Esophagus (tissue), 2 donors: ENCODE results near the gene PDS5B. TPM values are rescaled to one million over a fixed set of nuclear protein-coding genes. Genes with fewer than 3 reads are reported as not detected.

Experiments
- H3K27ac ChIP-seq, 2 donors: one replicate each; pipeline ENCODE4 v1.5.1; 2013; ENCODE audit warnings: low read depth in 2 of 2, mild to moderate bottlenecking in 2 of 2, inconsistent platforms in 1 of 2, low read length in 1 of 2, moderate library complexity in 1 of 2
- H3K27me3 ChIP-seq, 2 donors: one replicate each; pipeline ENCODE4 v1.6.1; 2013; ENCODE audit warnings: low read length in 2 of 2, control low read depth in 1 of 2, mild to moderate bottlenecking in 1 of 2; ENCODE audit not compliant: insufficient read depth in 2 of 2, control insufficient read depth in 1 of 2
- H3K36me3 ChIP-seq, 2 donors: one replicate each; pipeline ENCODE4 v1.6.1; 2013; ENCODE audit warnings: low read length in 1 of 2; ENCODE audit not compliant: control insufficient read depth in 2 of 2, insufficient read depth in 2 of 2
- H3K4me1 ChIP-seq, 2 donors: one replicate each; pipeline ENCODE4 v1.6.1; 2013; ENCODE audit warnings: low read length in 1 of 2; ENCODE audit not compliant: control insufficient read depth in 2 of 2, insufficient read depth in 2 of 2
- H3K4me3 ChIP-seq, 2 donors: one replicate each; pipeline ENCODE4 v1.5.1; 2013; ENCODE audit warnings: low read length in 2 of 2, mild to moderate bottlenecking in 2 of 2, low read depth in 1 of 2, moderate library complexity in 1 of 2
- H3K9me3 ChIP-seq, 2 donors: one replicate each; pipeline ENCODE4 v1.6.1; 2013; ENCODE audit warnings: mild to moderate bottlenecking in 2 of 2, low read depth in 1 of 2, low read length in 1 of 2, moderate library complexity in 1 of 2; ENCODE audit not compliant: control insufficient read depth in 2 of 2, insufficient read depth in 1 of 2
- WGBS, 2 donors: extraction: QIAGEN DNeasy Blood & Tissue Kit; methylation state at CpG; one replicate each; pipeline ENCODE4 v1.1.7; 2013; 5-methylcytosine and 5-hydroxymethylcytosine counted together
- polyA plus RNA-seq, 2 donors: library from polyadenylated mRNA; stranded (reverse); fragments of 200-250 nt; gene quantifications; one replicate each; pipeline ENCODE4 v1.2.3, GENCODE V29; 2013
- donor health status: healthy with polysubstance abuse.
- donor health status: Bipolar disorder and iron deficiency.

PDS5B gene
- polyA plus RNA-seq, 2 donors = 2.5 to 3.8 TPM

GRCh38 chr13:32796754-32797153, 210.5 kb downstream of the PDS5B start:
- 79 to 86% methylated on average over 1 of the region's 1 CpG for WGBS, 2 donors
- Histone ChIP-seq H3K9me3 (no peaks in the 10 kb centered on the region), H3K27me3 (no peaks in the 10 kb centered on the region), H3K27ac (no peak overlapping the region), H3K4me1 (no peaks in the 10 kb centered on the region), H3K4me3 (no peak overlapping the region), H3K36me3 (no peaks in the 10 kb centered on the region)

- Histone ChIP-seq H3K4me3 (no peak overlapping the region), H3K27me3 (no peaks in the 10 kb centered on the region), H3K36me3 (no peaks in the 10 kb centered on the region), H3K9me3 (no peaks in the 10 kb centered on the region), H3K4me1 (no peaks in the 10 kb centered on the region), H3K27ac (no peak overlapping the region)
- 72 to 78% methylated on average over 3 of the region's 3 CpGs for WGBS, 2 donors
These were observed 215.9 kb downstream of the PDS5B start for GRCh38 chr13:32802159-32802558.

GRCh38 chr13:32804673-32805230, 218.5 kb downstream of the PDS5B start:
- Histone ChIP-seq H3K9me3 (no peaks in the 10 kb centered on the region), H3K4me3 (no peak overlapping the region), H3K4me1 (no peaks in the 10 kb centered on the region), H3K27ac (no peak overlapping the region), H3K27me3 (no peaks in the 10 kb centered on the region), H3K36me3 (no peaks in the 10 kb centered on the region)
- 35 to 51% methylated on average over 5 of the region's 5 CpGs for WGBS, 2 donors

- no peak overlapping the region for H3K4me3 ChIP-seq
- no peaks in the 10 kb centered on the region for H3K36me3 ChIP-seq
- H3K27me3 ChIP-seq = no peaks in the 10 kb centered on the region
- no peak overlapping the region for H3K27ac ChIP-seq
- peaks cover 0 to 3% of the 10 kb centered on the region in 2 donors for H3K4me1 ChIP-seq
- 43 to 49% methylated on average over 7 of the region's 7 CpGs for WGBS, 2 donors
- peaks cover 3 to 5% of the 10 kb centered on the region in 2 donors for H3K9me3 ChIP-seq
These were observed 225.1 kb downstream of the PDS5B start for GRCh38 chr13:32811297-32811800.

GRCh38 chr13:32821149-32821688, 235.0 kb downstream of the PDS5B start:
- Histone ChIP-seq H3K27ac (no peak overlapping the region), H3K4me3 (no peak overlapping the region), H3K36me3 (no peaks in the 10 kb centered on the region), H3K4me1 (no peaks in the 10 kb centered on the region), H3K9me3 (no peaks in the 10 kb centered on the region), H3K27me3 (no peaks in the 10 kb centered on the region)
- 82 to 89% methylated on average over 14 of the region's 14 CpGs for WGBS, 2 donors

GRCh38 chr13:32822771-32823170, 236.5 kb downstream of the PDS5B start:
- H3K27ac ChIP-seq = no peak overlapping the region
- H3K4me1 ChIP-seq = no peaks in the 10 kb centered on the region
- WGBS, 2 donors = 73 to 83% methylated on average over 4 of the region's 4 CpGs
- no peaks in the 10 kb centered on the region for H3K27me3 ChIP-seq
- H3K4me3 ChIP-seq = no peak overlapping the region
- no peaks in the 10 kb centered on the region for H3K36me3 ChIP-seq
- no peaks in the 10 kb centered on the region for H3K9me3 ChIP-seq

GRCh38 chr13:32823597-32823996, 237.3 kb downstream of the PDS5B start:
- no peaks in the 10 kb centered on the region for H3K9me3 ChIP-seq
- H3K4me3 ChIP-seq = no peak overlapping the region
- H3K27ac ChIP-seq = no peak overlapping the region
- H3K4me1 ChIP-seq = no peaks in the 10 kb centered on the region
- no peaks in the 10 kb centered on the region for H3K36me3 ChIP-seq
- no peaks in the 10 kb centered on the region for H3K27me3 ChIP-seq
- 90% methylated on average over 5 of the region's 5 CpGs for WGBS, 2 donors

- H3K27ac ChIP-seq = no peak overlapping the region
- no peaks in the 10 kb centered on the region for H3K36me3 ChIP-seq
- H3K27me3 ChIP-seq = no peaks in the 10 kb centered on the region
- no peak overlapping the region for H3K4me3 ChIP-seq
- WGBS, 2 donors = 88 to 90% methylated on average over 15 of the region's 15 CpGs
- no peaks in the 10 kb centered on the region for H3K9me3 ChIP-seq
- no peaks in the 10 kb centered on the region for H3K4me1 ChIP-seq
These were observed 237.8 kb downstream of the PDS5B start for GRCh38 chr13:32824061-32824460.

- H3K4me1 ChIP-seq = peaks cover 1% of the 10 kb centered on the region in 2 donors
- no peak overlapping the region for H3K4me3 ChIP-seq
- no peak overlapping the region for H3K27ac ChIP-seq
- no peaks in the 10 kb centered on the region for H3K9me3 ChIP-seq
- no peaks in the 10 kb centered on the region for H3K36me3 ChIP-seq
- WGBS, 2 donors = 60 to 64% methylated on average over 7 of the region's 7 CpGs
- H3K27me3 ChIP-seq = no peaks in the 10 kb centered on the region
These were observed 238.4 kb downstream of the PDS5B start for GRCh38 chr13:32824675-32825074.

- WGBS, 2 donors = 85 to 88% methylated on average over 2 of the region's 2 CpGs
- Histone ChIP-seq H3K4me1 (peaks cover 4 to 5% of the 10 kb centered on the region in 2 donors), H3K27ac (no peak overlapping the region), H3K9me3 (no peaks in the 10 kb centered on the region), H3K36me3 (no peaks in the 10 kb centered on the region), H3K4me3 (no peak overlapping the region), H3K27me3 (no peaks in the 10 kb centered on the region)
These were observed 239.2 kb downstream of the PDS5B start for GRCh38 chr13:32825481-32825880.
